ENCODE data around the gene HMGA1.

The HMGA1 gene

DNA sequence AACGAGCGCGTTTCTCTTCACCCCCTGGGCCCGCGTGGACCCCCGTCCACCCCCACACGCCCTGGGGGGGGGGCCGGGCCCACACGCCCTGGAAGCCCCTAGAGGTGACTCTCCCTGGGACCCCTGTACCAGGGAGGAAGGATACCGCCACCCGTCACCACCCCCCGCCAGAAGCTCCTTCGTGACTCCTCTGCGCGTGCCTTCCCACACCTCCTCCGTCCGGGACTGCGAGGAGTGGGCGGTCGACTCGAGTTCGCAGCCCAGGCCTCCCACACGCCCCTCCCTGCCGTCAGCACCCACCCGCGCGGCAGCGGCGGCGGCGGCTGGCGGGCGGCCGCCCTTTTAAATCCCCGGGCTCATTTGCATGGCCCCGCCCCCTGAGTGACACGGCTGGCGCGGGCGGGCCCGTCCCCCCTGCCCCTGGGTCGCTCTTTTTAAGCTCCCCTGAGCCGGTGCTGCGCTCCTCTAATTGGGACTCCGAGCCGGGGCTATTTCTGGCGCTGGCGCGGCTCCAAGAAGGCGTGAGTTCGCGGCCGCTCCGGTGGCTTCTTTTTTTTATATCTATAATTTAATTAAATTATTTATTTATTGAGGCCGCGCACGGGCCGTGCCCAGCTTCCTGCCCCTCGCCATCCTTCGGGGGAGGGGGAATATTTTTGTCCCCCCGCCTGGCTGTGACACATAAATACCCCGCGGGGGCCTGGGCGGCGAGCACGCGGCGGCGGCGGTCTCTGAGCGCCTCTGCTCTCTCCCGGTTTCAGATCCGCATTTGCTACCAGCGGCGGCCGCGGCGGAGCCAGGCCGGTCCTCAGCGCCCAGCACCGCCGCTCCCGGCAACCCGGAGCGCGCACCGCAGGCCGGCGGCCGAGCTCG, at the start of gene HMGA1:
HMGA1 (plus strand) TSS at position 431 of the 873 bp plus-strand sequence. CDS start 3,908 bp downstream, outside the sequence.
- H3K4me3 ChIP-seq = peak within 1 kb of the TSS; percentile 99
- peak within 1 kb of the TSS; percentile 99 for H3K9ac ChIP-seq
- H3K4me2 ChIP-seq = peak within 1 kb of the TSS; percentile 96
- no peaks in the 10 kb centered on the region for H3K9me3 ChIP-seq
- H3K27me3 ChIP-seq = no peaks in the 10 kb centered on the region
- TF ChIP-seq Cebpa-rat (IDR thresholded peaks at IDR 0.05) = no peak
- peak within 1 kb of the TSS; percentile 100 for H3K27ac ChIP-seq
- H3K36me3 ChIP-seq = peaks cover 27% of the 10 kb centered on the region
- H3K4me1 ChIP-seq = peaks cover 53% of the 10 kb centered on the region
- peaks cover 41% of the 10 kb centered on the region for H4K20me1 ChIP-seq

GRCh38 chr6:34189806-34190503, 46.7 kb upstream of the HMGA1 start:
- H3K9ac ChIP-seq = no peak overlapping the region
- H3K9me3 ChIP-seq = no peaks in the 10 kb centered on the region
- no peak overlapping the region for H3K4me2 ChIP-seq
- H3K4me1 ChIP-seq = peaks cover 10% of the 10 kb centered on the region; the same call in 1 of the 2 replicates
- H3K4me3 ChIP-seq = no peak overlapping the region
- no peak overlapping the region for H3K27ac ChIP-seq
- no peaks in the 10 kb centered on the region for H4K20me1 ChIP-seq
- H3K36me3 ChIP-seq = no peaks in the 10 kb centered on the region
- H3K27me3 ChIP-seq = no peaks in the 10 kb centered on the region
- TF ChIP-seq Cebpa-rat (IDR thresholded peaks at IDR 0.05) = no peak

DNA sequence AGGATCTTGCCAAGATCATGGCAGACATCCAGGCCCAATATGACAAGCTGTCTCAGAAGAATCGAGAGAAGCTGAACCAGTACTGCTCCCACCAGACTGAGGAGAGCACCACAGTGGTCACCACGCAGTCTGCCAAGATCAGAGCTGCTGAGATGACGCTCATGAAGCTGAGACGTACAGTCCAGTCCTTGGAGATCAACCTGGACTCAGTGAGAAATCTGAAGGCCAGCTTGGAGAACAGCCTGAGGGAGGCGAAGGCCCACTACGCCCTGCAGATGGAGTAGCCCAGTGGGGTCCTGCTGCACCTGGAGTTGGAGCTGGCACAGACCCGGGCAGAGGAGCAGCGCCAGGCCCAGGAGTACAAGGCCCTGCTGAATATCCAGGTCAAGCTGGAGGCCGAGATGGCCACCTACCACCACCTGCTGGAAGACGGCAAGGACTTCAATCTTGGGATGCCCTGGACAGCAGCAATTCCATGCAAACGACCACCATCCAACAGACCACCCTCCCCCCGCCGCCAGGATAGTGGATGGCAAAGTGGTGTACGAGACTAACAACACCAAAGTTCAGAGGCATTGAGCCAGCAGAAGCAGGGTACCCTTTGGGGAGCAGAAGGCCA, 46.1 kb upstream of the HMGA1 start:
- no peaks in the 10 kb centered on the region for H4K20me1 ChIP-seq
- no peak overlapping the region for H3K4me2 ChIP-seq
- no peak for TF ChIP-seq Cebpa-rat (IDR thresholded peaks at IDR 0.05)
- no peaks in the 10 kb centered on the region for H3K27me3 ChIP-seq
- H3K27ac ChIP-seq = no peak overlapping the region
- no peaks in the 10 kb centered on the region for H3K36me3 ChIP-seq
- peaks cover 11% of the 10 kb centered on the region for H3K4me1 ChIP-seq
- H3K4me3 ChIP-seq = no peak overlapping the region
- H3K9ac ChIP-seq = no peak overlapping the region
- no peaks in the 10 kb centered on the region for H3K9me3 ChIP-seq

DNA sequence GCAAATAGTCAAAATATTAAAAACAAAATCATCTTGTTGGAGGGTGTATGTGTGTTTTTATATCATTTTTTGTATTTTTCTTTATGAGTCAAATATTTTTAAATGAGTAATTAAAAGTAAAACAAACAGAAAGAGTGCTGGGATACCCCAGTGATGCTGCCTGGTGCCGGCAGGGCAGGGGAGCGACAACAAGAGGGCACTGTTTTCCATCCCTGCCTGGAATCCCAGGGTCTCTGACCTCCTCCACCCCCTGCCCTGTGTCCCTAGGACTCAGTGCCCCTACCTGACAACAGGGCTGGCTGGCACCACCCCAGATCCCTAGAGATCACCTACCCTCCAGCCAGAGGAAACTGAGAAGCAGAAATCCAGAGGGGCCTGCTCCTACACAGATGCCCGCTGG, 41.9 kb upstream of the HMGA1 start:
- no peaks in the 10 kb centered on the region for H4K20me1 ChIP-seq
- no peaks in the 10 kb centered on the region for H3K27me3 ChIP-seq
- no peak overlapping the region for H3K4me3 ChIP-seq
- H3K9me3 ChIP-seq = no peaks in the 10 kb centered on the region
- no peak for TF ChIP-seq Cebpa-rat (IDR thresholded peaks at IDR 0.05)
- H3K4me1 ChIP-seq = peaks cover 21% of the 10 kb centered on the region
- H3K36me3 ChIP-seq = no peaks in the 10 kb centered on the region
- H3K27ac ChIP-seq = no peak overlapping the region
- H3K9ac ChIP-seq = no peak overlapping the region
- H3K4me2 ChIP-seq = no peak overlapping the region

DNA sequence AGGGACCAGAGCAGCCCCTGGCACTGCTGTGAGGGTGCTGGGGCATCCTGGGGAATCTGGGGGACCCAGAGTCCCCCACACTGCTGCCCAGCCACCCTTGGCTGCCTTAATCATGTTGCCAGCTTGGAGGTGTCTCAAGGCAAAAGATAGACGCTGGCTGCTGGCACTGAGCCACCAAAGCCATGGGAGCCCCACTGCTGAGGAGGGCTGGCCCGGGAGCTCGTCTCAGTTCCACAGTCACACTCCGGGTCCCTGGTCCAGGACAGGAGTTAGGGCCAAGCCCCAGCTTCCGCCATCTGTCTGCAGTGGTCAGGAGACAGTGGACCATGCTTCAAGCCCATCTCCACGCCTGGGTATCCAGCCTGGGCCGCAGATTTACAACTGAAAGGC, 41.0 kb upstream of the HMGA1 start:
- no peaks in the 10 kb centered on the region for H3K36me3 ChIP-seq
- H3K9me3 ChIP-seq = no peaks in the 10 kb centered on the region
- H3K27me3 ChIP-seq = no peaks in the 10 kb centered on the region
- H3K27ac ChIP-seq = peak overlapping the region; percentile 74
- no peak for TF ChIP-seq Cebpa-rat (IDR thresholded peaks at IDR 0.05)
- H3K9ac ChIP-seq = peak overlapping the region; percentile 78
- H3K4me1 ChIP-seq = peaks cover 13% of the 10 kb centered on the region
- peak overlapping the region; percentile 66; the same call in 1 of the 2 replicates for H3K4me3 ChIP-seq
- no peaks in the 10 kb centered on the region for H4K20me1 ChIP-seq
- H3K4me2 ChIP-seq = peak overlapping the region; percentile 98

GRCh38 chr6:34196116-34196832, 40.4 kb upstream of the HMGA1 start:
- no peaks in the 10 kb centered on the region for H3K27me3 ChIP-seq
- peak overlapping the region; percentile 66 for H3K4me3 ChIP-seq
- H4K20me1 ChIP-seq = no peaks in the 10 kb centered on the region
- peak overlapping the region; percentile 78 for H3K9ac ChIP-seq
- no peak for TF ChIP-seq Cebpa-rat (IDR thresholded peaks at IDR 0.05)
- H3K27ac ChIP-seq = peak overlapping the region; percentile 74
- H3K36me3 ChIP-seq = no peaks in the 10 kb centered on the region
- H3K4me1 ChIP-seq = peaks cover 13% of the 10 kb centered on the region
- H3K4me2 ChIP-seq = peak overlapping the region; percentile 98
- H3K9me3 ChIP-seq = no peaks in the 10 kb centered on the region; the same call in 1 of the 2 replicates

- Histone ChIP-seq H4K20me1 (no peaks in the 10 kb centered on the region), H3K36me3 (no peaks in the 10 kb centered on the region), H3K27ac (peak overlapping the region; percentile 74), H3K4me2 (peak overlapping the region; percentile 98), H3K4me3 (peak overlapping the region; percentile 66), H3K9ac (peak overlapping the region; percentile 78), H3K4me1 (peaks cover 13% of the 10 kb centered on the region), H3K9me3 (peaks cover 5% of the 10 kb centered on the region), H3K27me3 (no peaks in the 10 kb centered on the region)
- no peak for TF ChIP-seq Cebpa-rat (IDR thresholded peaks at IDR 0.05)
Measured at GRCh38 chr6:34196833-34197195, 39.9 kb upstream of the HMGA1 start.

DNA sequence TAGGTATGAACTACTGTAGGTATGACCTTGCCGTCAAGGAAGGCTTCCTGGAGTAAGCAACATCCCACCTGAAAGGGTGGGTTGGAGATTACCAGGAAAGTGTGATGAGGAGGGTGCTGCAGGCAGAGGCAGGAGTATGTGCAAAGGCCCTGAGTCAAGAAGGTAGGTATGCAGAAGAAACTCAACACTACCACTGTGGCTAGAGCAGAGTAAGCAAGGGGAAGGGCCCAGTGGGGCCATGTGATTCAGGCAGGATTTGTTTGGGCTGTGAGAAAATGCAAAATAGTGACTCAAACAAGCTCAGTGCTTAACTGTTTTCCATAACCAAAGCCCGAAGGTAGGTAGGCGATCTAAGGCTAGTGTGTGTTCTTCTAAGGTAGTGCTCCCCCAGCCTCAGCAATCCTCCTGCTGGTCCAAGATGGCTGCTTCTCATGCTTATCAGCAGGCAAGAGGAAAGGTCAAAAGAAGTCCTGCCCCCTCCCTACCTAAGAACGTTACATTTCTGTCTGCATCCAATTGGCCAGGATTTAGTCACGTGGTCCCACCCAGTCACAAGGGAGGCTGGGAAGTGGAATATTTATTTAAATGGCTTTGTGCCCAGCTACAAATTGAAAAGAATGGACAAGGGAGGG, 36.2 kb upstream of the HMGA1 start:
- Histone ChIP-seq H3K9me3 (peaks cover 18% of the 10 kb centered on the region), H3K4me3 (no peak overlapping the region), H3K27ac (no peak overlapping the region), H4K20me1 (no peaks in the 10 kb centered on the region), H3K9ac (no peak overlapping the region), H3K36me3 (no peaks in the 10 kb centered on the region), H3K4me2 (no peak overlapping the region), H3K4me1 (peaks cover 13% of the 10 kb centered on the region), H3K27me3 (no peaks in the 10 kb centered on the region)
- TF ChIP-seq Cebpa-rat (IDR thresholded peaks at IDR 0.05) = no peak

Data from BLaER1 (cell line).